Measurements from ENCODE around the gene KIF16B. TPM values are rescaled to one million over a fixed set of nuclear protein-coding genes. Genes with fewer than 3 reads are reported as not detected.

The KIF16B gene
- total and polyA plus RNA-seq, 4 donors: 5.9 to 20.3 (median 9.6) TPM

DNA sequence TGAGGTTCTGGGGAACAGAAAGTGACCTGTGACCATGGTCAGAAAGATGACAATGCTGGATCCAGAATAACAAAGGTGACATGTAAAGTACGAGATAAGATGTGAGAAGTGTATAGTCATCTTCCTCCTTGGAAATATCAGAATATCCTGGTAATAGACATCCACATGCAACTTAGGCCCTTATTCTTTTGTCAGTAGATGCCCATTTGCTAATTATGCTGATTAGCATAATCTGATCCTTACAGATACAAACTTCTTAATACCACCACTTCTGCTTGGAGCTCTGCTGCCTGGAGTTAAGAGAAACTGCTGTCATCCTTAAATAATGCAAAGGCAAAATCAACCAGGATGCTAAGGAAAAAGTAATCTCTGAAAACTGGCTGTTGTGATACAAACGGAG is 91.3 kb downstream of the KIF16B start:
- 90 to 91% methylated on average over 2 of the region's 2 CpGs for WGBS, 2 donors
- Histone ChIP-seq H3K4me1 (ENCODE audit: control insufficient read depth in 5 of 5, insufficient read depth in 5 of 5, low read length in 5 of 5) (no peaks in the 10 kb centered on the region), H3K36me3 (ENCODE audit: control insufficient read depth in 4 of 4, insufficient read depth in 4 of 4, low read length in 4 of 4) (peaks cover 0 to 6% (median 2%) of the 10 kb centered on the region in 4 donors), H3K27me3 (ENCODE audit: control insufficient read depth in 3 of 3, insufficient read depth in 3 of 3, low read length in 2 of 3) (no peaks in the 10 kb centered on the region), H3K4me3 (no peak overlapping the region), H3K9ac (ENCODE audit: insufficient read depth in 1 of 2, low read length in 2 of 2) (no peak overlapping the region), H3K9me3 (ENCODE audit: control insufficient read depth in 4 of 4, insufficient read depth in 3 of 4, low read length in 3 of 4) (no peaks in the 10 kb centered on the region), H3K27ac (ENCODE audit: low read depth in 1 of 2, low read length in 1 of 2) (no peak overlapping the region)
- DNase-seq: no peak
- ATAC-seq (ENCODE audit: insufficient read depth, low FRiP score): no peak
- TF ChIP-seq, protein P1, sequence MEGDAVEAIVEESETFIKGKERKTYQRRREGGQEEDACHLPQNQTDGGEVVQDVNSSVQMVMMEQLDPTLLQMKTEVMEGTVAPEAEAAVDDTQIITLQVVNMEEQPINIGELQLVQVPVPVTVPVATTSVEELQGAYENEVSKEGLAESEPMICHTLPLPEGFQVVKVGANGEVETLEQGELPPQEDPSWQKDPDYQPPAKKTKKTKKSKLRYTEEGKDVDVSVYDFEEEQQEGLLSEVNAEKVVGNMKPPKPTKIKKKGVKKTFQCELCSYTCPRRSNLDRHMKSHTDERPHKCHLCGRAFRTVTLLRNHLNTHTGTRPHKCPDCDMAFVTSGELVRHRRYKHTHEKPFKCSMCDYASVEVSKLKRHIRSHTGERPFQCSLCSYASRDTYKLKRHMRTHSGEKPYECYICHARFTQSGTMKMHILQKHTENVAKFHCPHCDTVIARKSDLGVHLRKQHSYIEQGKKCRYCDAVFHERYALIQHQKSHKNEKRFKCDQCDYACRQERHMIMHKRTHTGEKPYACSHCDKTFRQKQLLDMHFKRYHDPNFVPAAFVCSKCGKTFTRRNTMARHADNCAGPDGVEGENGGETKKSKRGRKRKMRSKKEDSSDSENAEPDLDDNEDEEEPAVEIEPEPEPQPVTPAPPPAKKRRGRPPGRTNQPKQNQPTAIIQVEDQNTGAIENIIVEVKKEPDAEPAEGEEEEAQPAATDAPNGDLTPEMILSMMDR (IDR thresholded peaks at IDR 0.05; ENCODE audit: control extremely low read depth, extremely low read depth): no peak

DNA sequence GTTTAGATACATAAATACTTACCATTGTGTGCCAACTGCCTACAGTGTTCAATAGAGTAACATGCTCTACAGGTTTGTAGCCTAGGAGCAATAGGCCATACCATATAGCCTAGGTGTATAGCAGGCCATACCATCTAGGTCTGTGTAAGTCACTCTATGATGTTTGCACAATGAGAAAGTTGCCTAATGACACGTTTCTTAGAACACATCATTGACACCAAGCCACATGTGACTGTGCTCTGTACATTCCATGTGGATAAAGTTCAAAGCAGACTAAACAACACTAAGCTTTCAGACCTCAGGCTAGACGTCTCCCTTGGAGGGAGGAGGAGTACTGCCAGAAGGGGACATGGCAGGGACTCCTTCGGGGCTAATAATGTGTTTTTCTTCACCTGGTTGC is 93.6 kb downstream of the KIF16B start:
- DNase-seq (peak in 2 of 3 donors; percentile 26 to 29), ATAC-seq (ENCODE audit: insufficient read depth, low FRiP score) (no peak)
- 58 to 63% methylated on average over 3 of the region's 3 CpGs for WGBS, 2 donors
- Histone ChIP-seq H3K27ac (ENCODE audit: low read depth in 1 of 2, low read length in 1 of 2) (no peak overlapping the region), H3K4me1 (ENCODE audit: control insufficient read depth in 5 of 5, insufficient read depth in 5 of 5, low read length in 5 of 5) (peaks cover 0 to 13% (median 0%) of the 10 kb centered on the region in 5 donors), H3K9me3 (ENCODE audit: control insufficient read depth in 4 of 4, insufficient read depth in 3 of 4, low read length in 3 of 4) (no peaks in the 10 kb centered on the region), H3K36me3 (ENCODE audit: control insufficient read depth in 4 of 4, insufficient read depth in 4 of 4, low read length in 4 of 4) (peaks cover 0 to 6% (median 3%) of the 10 kb centered on the region in 4 donors), H3K4me3 (no peak overlapping the region), H3K9ac (ENCODE audit: insufficient read depth in 1 of 2, low read length in 2 of 2) (no peak overlapping the region), H3K27me3 (ENCODE audit: control insufficient read depth in 3 of 3, insufficient read depth in 3 of 3, low read length in 2 of 3) (no peaks in the 10 kb centered on the region)
- TF ChIP-seq, protein P1 (IDR thresholded peaks at IDR 0.05; ENCODE audit: control extremely low read depth, extremely low read depth): no peak

DNA sequence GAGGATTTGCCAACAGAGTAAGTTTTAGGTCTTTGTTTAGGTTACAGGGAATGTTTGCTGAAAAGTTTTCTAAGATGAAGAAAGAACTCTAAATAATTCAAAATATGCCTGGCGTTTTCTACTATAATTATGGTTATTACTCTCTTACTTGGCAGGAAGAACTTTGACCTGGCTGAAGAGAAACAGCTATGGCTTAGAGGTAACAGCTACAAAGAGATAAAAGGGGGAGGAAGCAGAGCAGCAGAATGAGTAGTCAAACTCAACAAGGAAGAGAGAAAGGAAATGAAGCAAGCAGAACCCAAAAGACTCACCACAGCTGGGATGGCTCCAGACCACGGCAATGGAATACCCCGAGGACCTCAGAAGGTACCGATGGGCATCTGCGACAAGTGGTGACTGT is 95.6 kb downstream of the KIF16B start:
- Histone ChIP-seq H3K36me3 (ENCODE audit: control insufficient read depth in 4 of 4, insufficient read depth in 4 of 4, low read length in 4 of 4) (peaks cover 0 to 6% (median under 1%) of the 10 kb centered on the region in 4 donors), H3K27me3 (ENCODE audit: control insufficient read depth in 3 of 3, insufficient read depth in 3 of 3, low read length in 2 of 3) (no peaks in the 10 kb centered on the region), H3K9ac (ENCODE audit: insufficient read depth in 1 of 2, low read length in 2 of 2) (no peak overlapping the region), H3K4me3 (no peak overlapping the region), H3K4me1 (ENCODE audit: control insufficient read depth in 5 of 5, insufficient read depth in 5 of 5, low read length in 5 of 5) (peaks cover 0 to 14% (median 0%) of the 10 kb centered on the region in 5 donors), H3K27ac (ENCODE audit: low read depth in 1 of 2, low read length in 1 of 2) (no peak overlapping the region), H3K9me3 (ENCODE audit: control insufficient read depth in 4 of 4, insufficient read depth in 3 of 4, low read length in 3 of 4) (no peaks in the 10 kb centered on the region)
- 29 to 35% methylated on average over 5 of the region's 5 CpGs for WGBS, 2 donors
- TF ChIP-seq, protein P1 (IDR thresholded peaks at IDR 0.05; ENCODE audit: control extremely low read depth, extremely low read depth): no peak
- no peak for ATAC-seq (ENCODE audit: insufficient read depth, low FRiP score)
- DNase-seq: no peak

DNA sequence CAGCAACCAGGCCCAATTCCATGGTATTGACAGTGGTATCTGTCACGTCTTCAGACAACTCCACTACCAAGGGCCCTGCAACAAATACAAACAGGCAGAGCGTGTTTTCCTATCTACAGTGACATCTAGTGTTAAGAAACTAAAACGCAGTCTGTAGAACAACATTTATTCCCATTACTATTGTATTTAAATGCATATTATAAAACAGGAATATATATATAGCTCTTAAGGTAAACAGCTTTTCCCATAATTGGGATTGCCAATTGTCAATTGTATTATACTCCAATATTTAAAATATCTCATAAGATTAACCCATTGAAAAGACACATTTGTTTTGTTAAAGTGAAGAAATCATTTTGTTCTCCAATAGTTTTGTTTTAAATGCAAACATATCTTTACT is 97.2 kb downstream of the KIF16B start:
- Histone ChIP-seq H3K4me1 (ENCODE audit: control insufficient read depth in 5 of 5, insufficient read depth in 5 of 5, low read length in 5 of 5) (peaks cover 0 to 14% (median 0%) of the 10 kb centered on the region in 5 donors), H3K36me3 (ENCODE audit: control insufficient read depth in 4 of 4, insufficient read depth in 4 of 4, low read length in 4 of 4) (peaks cover 0 to 6% (median under 1%) of the 10 kb centered on the region in 4 donors), H3K9me3 (ENCODE audit: control insufficient read depth in 4 of 4, insufficient read depth in 3 of 4, low read length in 3 of 4) (no peaks in the 10 kb centered on the region), H3K27ac (ENCODE audit: low read depth in 1 of 2, low read length in 1 of 2) (no peak overlapping the region), H3K27me3 (ENCODE audit: control insufficient read depth in 3 of 3, insufficient read depth in 3 of 3, low read length in 2 of 3) (no peaks in the 10 kb centered on the region), H3K9ac (ENCODE audit: insufficient read depth in 1 of 2, low read length in 2 of 2) (no peak overlapping the region), H3K4me3 (no peak overlapping the region)
- peak in 2 of 3 donors; percentile 75 to 78 for DNase-seq
- TF ChIP-seq, protein P1 (IDR thresholded peaks at IDR 0.05; ENCODE audit: control extremely low read depth, extremely low read depth): peak; percentile 25
- ATAC-seq (ENCODE audit: insufficient read depth, low FRiP score): peak; percentile 70
- 14 to 18% methylated on average over 3 of the region's 3 CpGs for WGBS, 2 donors
